ENCODE measurements around the gene MSRB2. TPM values are rescaled to one million over a fixed set of nuclear protein-coding genes. Genes with fewer than 3 reads are reported as not detected.

MSRB2 gene
- total RNA-seq, 1 experiment from 2014 or later, result 19.0 TPM

DNA sequence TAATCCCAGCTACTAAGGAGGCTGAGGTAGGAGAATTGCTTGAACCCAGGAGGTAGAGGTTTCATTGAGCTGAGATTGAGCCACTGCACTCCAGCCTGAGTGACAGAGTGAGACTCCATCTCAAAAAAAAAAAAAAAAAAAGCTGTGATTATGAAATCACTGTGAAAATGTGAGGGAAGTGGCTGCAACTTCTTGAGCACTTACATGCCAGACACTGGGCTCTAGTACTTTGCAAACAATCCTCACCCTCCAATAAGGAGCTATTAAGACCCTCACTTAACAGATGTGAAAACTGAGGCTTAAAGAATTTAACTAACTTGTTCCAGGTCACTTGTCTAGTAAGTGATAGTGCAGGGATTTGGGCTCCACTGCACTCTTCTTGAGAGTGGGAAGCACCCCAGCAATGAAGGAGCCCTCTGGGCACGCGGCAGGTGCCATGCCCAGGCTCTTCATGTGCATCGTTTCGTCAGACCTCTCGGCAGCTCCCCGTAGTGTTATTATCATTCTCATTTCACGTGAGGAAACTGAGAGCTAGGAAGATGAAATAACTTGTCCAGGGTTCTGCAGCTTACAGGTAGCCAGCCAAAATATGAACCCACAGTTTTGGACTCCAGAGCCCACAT is 19.0 kb downstream of the MSRB2 start:
- Mint-ChIP-seq H3K4me1 (ENCODE audit: insufficient read depth, unreplicated experiment) (no peaks in the 10 kb centered on the region), H3K36me3 (ENCODE audit: insufficient read depth, unreplicated experiment) (peaks cover 66% of the 10 kb centered on the region), H3K4me3 (ENCODE audit: unreplicated experiment) (no peak overlapping the region), H3K27me3 (ENCODE audit: insufficient read depth, unreplicated experiment) (no peaks in the 10 kb centered on the region), H3K27ac (ENCODE audit: low read depth, unreplicated experiment) (no peak overlapping the region), H3K9me3 (ENCODE audit: unreplicated experiment) (no peaks in the 10 kb centered on the region)
- no TSS peak for BruUV-seq (replicated peaks)
- no peak for DNase-seq (ENCODE audit: unreplicated experiment)
- intact Hi-C loops (cut with micrococcal nuclease), result no loop called here
- TF ChIP-seq, protein P1, sequence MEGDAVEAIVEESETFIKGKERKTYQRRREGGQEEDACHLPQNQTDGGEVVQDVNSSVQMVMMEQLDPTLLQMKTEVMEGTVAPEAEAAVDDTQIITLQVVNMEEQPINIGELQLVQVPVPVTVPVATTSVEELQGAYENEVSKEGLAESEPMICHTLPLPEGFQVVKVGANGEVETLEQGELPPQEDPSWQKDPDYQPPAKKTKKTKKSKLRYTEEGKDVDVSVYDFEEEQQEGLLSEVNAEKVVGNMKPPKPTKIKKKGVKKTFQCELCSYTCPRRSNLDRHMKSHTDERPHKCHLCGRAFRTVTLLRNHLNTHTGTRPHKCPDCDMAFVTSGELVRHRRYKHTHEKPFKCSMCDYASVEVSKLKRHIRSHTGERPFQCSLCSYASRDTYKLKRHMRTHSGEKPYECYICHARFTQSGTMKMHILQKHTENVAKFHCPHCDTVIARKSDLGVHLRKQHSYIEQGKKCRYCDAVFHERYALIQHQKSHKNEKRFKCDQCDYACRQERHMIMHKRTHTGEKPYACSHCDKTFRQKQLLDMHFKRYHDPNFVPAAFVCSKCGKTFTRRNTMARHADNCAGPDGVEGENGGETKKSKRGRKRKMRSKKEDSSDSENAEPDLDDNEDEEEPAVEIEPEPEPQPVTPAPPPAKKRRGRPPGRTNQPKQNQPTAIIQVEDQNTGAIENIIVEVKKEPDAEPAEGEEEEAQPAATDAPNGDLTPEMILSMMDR (IDR thresholded peaks at IDR 0.05; ENCODE audit: unreplicated experiment), result no peak
- ChIA-PET POLR2A (no interaction called here), CTCF (interaction anchor here (0.6 to 1.0 kb wide), 3 partner anchors 8 to 100 kb away, joined by 3 to 6 read pairs (median 3); no protein-coding TSS in a partner anchor)

DNA sequence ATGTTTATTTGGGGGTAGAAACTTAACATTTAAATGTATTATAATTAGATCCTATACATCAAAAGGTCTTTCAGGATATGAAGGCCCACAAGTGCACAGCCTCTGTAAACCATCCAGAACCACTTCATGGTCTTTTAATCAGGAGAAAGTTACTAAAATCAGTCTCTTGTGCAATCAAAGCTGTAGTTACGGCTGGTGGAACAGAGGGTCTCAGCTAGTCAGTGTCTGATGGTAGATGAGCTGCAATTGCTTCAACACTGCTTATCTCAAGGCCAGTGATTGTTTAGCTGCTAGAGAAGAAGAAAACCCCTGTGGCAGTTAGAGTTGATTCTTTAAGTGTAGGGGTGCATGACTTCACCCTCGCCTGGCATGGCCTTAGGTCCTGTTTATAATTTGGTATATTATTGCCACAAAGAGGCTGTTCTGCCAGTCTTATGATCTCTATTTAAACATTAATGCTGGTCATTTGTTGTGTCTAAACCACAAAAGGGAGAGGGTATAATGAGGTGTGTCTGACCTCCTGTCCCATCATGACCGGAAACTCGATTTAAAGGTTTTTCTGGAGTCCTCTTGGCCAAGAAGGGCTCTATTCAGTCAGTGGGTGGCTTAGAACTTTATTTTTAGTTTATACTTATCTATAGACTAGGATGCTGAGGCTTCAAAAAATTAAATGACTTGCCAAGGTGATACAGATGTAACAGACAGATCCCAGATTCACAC is 21.3 kb downstream of the MSRB2 start:
- no TSS peak for BruUV-seq (replicated peaks)
- Mint-ChIP-seq H3K36me3 (ENCODE audit: insufficient read depth, unreplicated experiment) (peaks cover 48% of the 10 kb centered on the region), H3K27ac (ENCODE audit: low read depth, unreplicated experiment) (no peak overlapping the region), H3K9me3 (ENCODE audit: unreplicated experiment) (no peaks in the 10 kb centered on the region), H3K4me3 (ENCODE audit: unreplicated experiment) (no peak overlapping the region), H3K4me1 (ENCODE audit: insufficient read depth, unreplicated experiment) (no peaks in the 10 kb centered on the region), H3K27me3 (ENCODE audit: insufficient read depth, unreplicated experiment) (no peaks in the 10 kb centered on the region)
- DNase-seq (ENCODE audit: unreplicated experiment), result no peak
- POLR2A ChIA-PET, result no interaction called here
- CTCF ChIA-PET, result no interaction called here
- TF ChIP-seq, protein P1 (IDR thresholded peaks at IDR 0.05; ENCODE audit: unreplicated experiment), result no peak
- intact Hi-C loops (cut with micrococcal nuclease), result no loop called here

DNA sequence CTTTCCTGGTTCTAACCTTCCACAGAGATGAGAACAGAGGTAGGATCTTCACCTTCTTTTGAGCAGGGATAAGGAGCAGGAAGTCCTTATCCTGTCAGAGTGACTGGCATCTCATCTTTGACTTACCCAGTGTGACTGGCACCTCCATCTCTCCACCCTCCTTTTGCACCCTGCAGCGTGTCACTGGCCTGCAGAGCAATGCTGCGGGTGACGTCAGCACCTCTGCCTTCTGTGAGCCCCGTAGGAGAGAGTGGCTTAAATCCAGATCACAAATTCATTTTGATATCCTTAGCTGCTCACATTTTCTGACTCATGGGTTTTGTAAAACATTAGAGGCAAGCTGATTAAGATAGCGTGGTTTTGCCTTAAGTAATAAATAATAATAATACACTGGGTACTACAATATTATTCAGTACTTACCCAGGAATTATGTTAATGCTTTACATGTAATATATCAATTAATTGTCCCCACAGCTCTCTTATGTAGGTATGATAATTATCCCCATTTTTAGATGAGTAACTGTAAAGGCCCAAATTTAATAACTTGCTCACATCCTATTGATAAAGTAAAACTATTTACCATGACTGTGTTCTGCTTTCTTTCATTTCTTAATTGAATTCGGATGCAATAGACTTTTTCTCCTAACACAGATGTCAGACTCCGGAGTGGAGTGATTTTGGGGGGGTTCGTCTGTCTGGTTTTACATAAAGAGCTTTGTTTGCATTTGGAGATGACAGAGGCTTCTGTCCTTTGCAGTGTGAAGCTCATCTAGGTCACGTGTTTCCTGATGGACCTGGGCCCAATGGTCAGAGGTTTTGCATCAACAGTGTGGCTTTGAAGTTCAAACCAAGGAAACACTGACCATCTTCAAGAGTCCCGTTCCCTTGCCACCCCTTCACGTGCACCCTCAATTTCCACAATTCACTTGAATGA is 24.9 kb downstream of the MSRB2 start:
- Mint-ChIP-seq H3K36me3 (ENCODE audit: insufficient read depth, unreplicated experiment) (peaks cover 28% of the 10 kb centered on the region), H3K27me3 (ENCODE audit: insufficient read depth, unreplicated experiment) (no peaks in the 10 kb centered on the region), H3K27ac (ENCODE audit: low read depth, unreplicated experiment) (no peak overlapping the region), H3K4me3 (ENCODE audit: unreplicated experiment) (no peak overlapping the region), H3K9me3 (ENCODE audit: unreplicated experiment) (no peaks in the 10 kb centered on the region), H3K4me1 (ENCODE audit: insufficient read depth, unreplicated experiment) (no peaks in the 10 kb centered on the region)
- intact Hi-C loops (cut with micrococcal nuclease), result no loop called here
- CTCF ChIA-PET, result no interaction called here
- TF ChIP-seq, protein P1 (IDR thresholded peaks at IDR 0.05; ENCODE audit: unreplicated experiment), result no peak
- POLR2A ChIA-PET, result no interaction called here
- no TSS peak for BruUV-seq (replicated peaks)
- no peak for DNase-seq (ENCODE audit: unreplicated experiment)

DNA sequence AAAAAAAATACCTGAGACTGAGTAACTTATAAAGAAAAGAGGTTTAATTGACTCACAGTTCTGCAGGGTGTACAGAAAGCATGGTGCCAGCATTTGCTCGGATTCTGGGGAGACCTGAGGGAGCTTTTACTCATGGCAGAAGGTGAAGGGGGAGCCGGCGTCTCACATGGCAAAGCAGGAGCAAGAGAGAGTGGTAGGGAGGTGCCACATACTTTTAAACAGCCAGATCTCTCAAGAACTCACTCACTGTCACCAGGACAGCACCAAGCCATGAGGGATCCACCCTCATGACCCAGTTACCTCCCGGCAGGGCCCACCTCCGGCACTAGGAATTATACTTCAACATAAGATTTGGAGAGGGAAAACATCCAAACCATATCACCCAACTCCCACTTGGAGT is 25.8 kb downstream of the MSRB2 start:
- H3K36me3 Mint-ChIP-seq (ENCODE audit: insufficient read depth, unreplicated experiment), result peaks cover 26% of the 10 kb centered on the region
- H3K27me3 Mint-ChIP-seq (ENCODE audit: insufficient read depth, unreplicated experiment), result no peaks in the 10 kb centered on the region
- no peak overlapping the region for H3K4me3 Mint-ChIP-seq (ENCODE audit: unreplicated experiment)
- no peak overlapping the region for H3K27ac Mint-ChIP-seq (ENCODE audit: low read depth, unreplicated experiment)
- intact Hi-C loops (cut with micrococcal nuclease), result no loop called here
- H3K9me3 Mint-ChIP-seq (ENCODE audit: unreplicated experiment), result no peaks in the 10 kb centered on the region
- no TSS peak for BruUV-seq (replicated peaks)
- TF ChIP-seq, protein P1 (IDR thresholded peaks at IDR 0.05; ENCODE audit: unreplicated experiment), result no peak
- no peaks in the 10 kb centered on the region for H3K4me1 Mint-ChIP-seq (ENCODE audit: insufficient read depth, unreplicated experiment)
- DNase-seq (ENCODE audit: unreplicated experiment), result no peak
- ChIA-PET POLR2A (no interaction called here), CTCF (interaction anchor here (0.7 kb wide), 1 partner anchor 408 kb away, joined by 3 read pairs; no protein-coding TSS in a partner anchor)

Data from MCF 10A (cell line).